22Rv1 (cell line): ENCODE results near the gene DMRTB1.

Source experiments
- CTCF ChIP-seq: fragments of 450-650 bp; IDR thresholded peaks from 2 replicates; pipeline ENCODE4 v1.5.1; 2017; ENCODE audit warnings: mild to moderate bottlenecking
- ZFX ChIP-seq: fragments of 450-650 bp; IDR thresholded peaks from 2 replicates; pipeline ENCODE4 v1.6.1; 2017; ENCODE audit warnings: antibody characterized with exemption, borderline replicate concordance

GRCh38 chr1:53505401-53505800 lies 46.2 kb downstream of the DMRTB1 start:
- TF ChIP-seq CTCF = no peak
- TF ChIP-seq ZFX = no peak
